Lung (tissue), 12 donors: ENCODE results near the gene DPH7. TPM values are rescaled to one million over a fixed set of nuclear protein-coding genes. Genes with fewer than 3 reads are reported as not detected.

ENCODE experiments used
- ATAC-seq: fragments of 200-7000 bp; cut with Tn5 transposase; one replicate; pipeline ENCODE4 v1.9.1; 2020; ENCODE audit warnings: moderate number of reproducible peaks; ENCODE audit not compliant: insufficient read depth, low FRiP score
- DNase-seq, 3 donors: peaks; one replicate each; pipeline ENCODE4 v3.0.0-alpha.2; 2013 to 2017
- H3K27ac ChIP-seq, 2 donors: one replicate each; pipeline ENCODE4 v1.5.1; 2013; ENCODE audit warnings: mild to moderate bottlenecking in 2 of 2, moderate library complexity in 2 of 2, control low read depth in 1 of 2, inconsistent platforms in 1 of 2, low read depth in 1 of 2, low read length in 1 of 2
- H3K27me3 ChIP-seq, 3 donors: one replicate each; pipeline ENCODE4 v1.5.1; 2013; ENCODE audit warnings: low read length in 2 of 3; ENCODE audit not compliant: control insufficient read depth in 3 of 3, insufficient read depth in 3 of 3
- H3K36me3 ChIP-seq, 4 donors: one replicate each; pipeline ENCODE4 v1.5.1; 2013; ENCODE audit warnings: low read length in 4 of 4, mild to moderate bottlenecking in 1 of 4, moderate library complexity in 1 of 4; ENCODE audit not compliant: control insufficient read depth in 4 of 4, insufficient read depth in 4 of 4
- H3K4me1 ChIP-seq, 5 donors: one replicate each; pipeline ENCODE4 v1.5.1; 2013; ENCODE audit warnings: low read length in 5 of 5, mild to moderate bottlenecking in 2 of 5, moderate library complexity in 1 of 5; ENCODE audit not compliant: control insufficient read depth in 5 of 5, insufficient read depth in 5 of 5
- H3K4me3 ChIP-seq: one replicate; pipeline ENCODE4 v1.5.1; 2013; ENCODE audit warnings: mild to moderate bottlenecking, control low read depth, moderate library complexity
- H3K9ac ChIP-seq, 2 donors: one replicate each; pipeline ENCODE4 v1.5.1; 2013; ENCODE audit warnings: low read length in 2 of 2, control low read depth in 1 of 2; ENCODE audit not compliant: insufficient read depth in 1 of 2
- H3K9me3 ChIP-seq, 4 donors: one replicate each; pipeline ENCODE4 v1.5.1; 2013; ENCODE audit warnings: low read length in 3 of 4, mild to moderate bottlenecking in 1 of 4, moderate library complexity in 1 of 4; ENCODE audit not compliant: control insufficient read depth in 4 of 4, insufficient read depth in 3 of 4
- CTCF ChIP-seq: IDR thresholded peaks from 2 replicates; pipeline ENCODE4 v1.5.1; 2012; ENCODE audit warnings: mild to moderate bottlenecking; ENCODE audit errors: control extremely low read depth, extremely low read depth
- WGBS, 2 donors: extraction: QIAGEN DNeasy Blood & Tissue Kit; methylation state at CpG; one replicate each; pipeline ENCODE4 v1.1.7; 2013; 5-methylcytosine and 5-hydroxymethylcytosine counted together
- polyA plus RNA-seq, 2 donors: library from polyadenylated mRNA; stranded (reverse); fragments of 200-250 nt; gene quantifications; one replicate each; pipeline ENCODE4 v1.2.1, GENCODE V29; 2013
- total RNA-seq, 2 donors: library from RNA; depleted of rRNA in 1 of 2; stranded (reverse); fragments of >200 nt in 1 of 2; gene quantifications; one replicate each; pipeline ENCODE4 v1.2.1, GENCODE V29; 2014 to 2021
- donor health status: control.
- donor health status: control.
- donor health status: Bipolar disorder and iron deficiency.
- donor health status: healthy.
- donor health status: DM: yes; HTN: yes; CAD: no.

Gene DPH7
- total and polyA plus RNA-seq, 4 donors = 23.6 to 36.5 (median 30.3) TPM

GRCh38 chr9:137524161-137524980, 54.4 kb downstream of the DPH7 start:
- no peak overlapping the region for H3K4me3 ChIP-seq
- peaks cover 0 to 3% (median 0%) of the 10 kb centered on the region in 4 donors for H3K36me3 ChIP-seq
- DNase-seq (no peak), ATAC-seq (no peak)
- H3K4me1 ChIP-seq = no peaks in the 10 kb centered on the region
- no peaks in the 10 kb centered on the region for H3K9me3 ChIP-seq
- no peak overlapping the region for H3K27ac ChIP-seq
- 97% methylated on average over 33 of the region's 33 CpGs for WGBS, 2 donors
- no peaks in the 10 kb centered on the region for H3K27me3 ChIP-seq
- no peak overlapping the region for H3K9ac ChIP-seq
- TF ChIP-seq CTCF = no peak

- H3K9ac ChIP-seq = no peak overlapping the region
- ATAC-seq = no peak
- no peak for TF ChIP-seq CTCF
- 92 to 95% methylated on average over 36 of the region's 36 CpGs for WGBS, 2 donors
- H3K4me3 ChIP-seq = no peak overlapping the region
- DNase-seq = no peak
- peaks cover 0 to 3% (median 0%) of the 10 kb centered on the region in 4 donors for H3K36me3 ChIP-seq
- H3K27me3 ChIP-seq = no peaks in the 10 kb centered on the region
- no peaks in the 10 kb centered on the region for H3K9me3 ChIP-seq
- H3K27ac ChIP-seq = no peak overlapping the region
- H3K4me1 ChIP-seq = no peaks in the 10 kb centered on the region
Measured at GRCh38 chr9:137522746-137523455, 55.8 kb downstream of the DPH7 start.

GRCh38 chr9:137521405-137521985, 57.2 kb downstream of the DPH7 start:
- H3K4me1 ChIP-seq = no peaks in the 10 kb centered on the region
- H3K36me3 ChIP-seq = peaks cover 0 to 3% (median 0%) of the 10 kb centered on the region in 4 donors
- ATAC-seq (no peak), DNase-seq (no peak)
- no peaks in the 10 kb centered on the region for H3K9me3 ChIP-seq
- no peak for TF ChIP-seq CTCF
- H3K27ac ChIP-seq = no peak overlapping the region
- H3K27me3 ChIP-seq = no peaks in the 10 kb centered on the region
- no peak overlapping the region for H3K9ac ChIP-seq
- H3K4me3 ChIP-seq = no peak overlapping the region
- 90 to 94% methylated on average over 17 to 18 of the region's 18 CpGs for WGBS, 2 donors
